DMS53 (cell line): Measurements from ENCODE around the gene CES2.
"Not testable (repeated sequence)": the region's sequence is repeated elsewhere in the genome, so short reads cannot be mapped to it uniquely, and the experiment has no call there.

ENCODE experiments used
- DNase-seq: peaks from one replicate; lab custom pipeline; 2025; lab: John Stamatoyannopoulos, UW

Gene CES2

GRCh38 chr16:66919569-66920298 lies 15.6 kb upstream of the CES2 start:
- DNase-seq: no peak

GRCh38 chr16:66920299-66920590 lies 15.1 kb upstream of the CES2 start:
- no peak for DNase-seq

- no peak for DNase-seq
Observed at GRCh38 chr16:66920924-66921680, 14.2 kb upstream of the CES2 start.

GRCh38 chr16:66921729-66922450 lies 13.4 kb upstream of the CES2 start:
- no peak for DNase-seq

GRCh38 chr16:66923247-66923731 lies 12.0 kb upstream of the CES2 start:
- DNase-seq: peak; percentile 24

GRCh38 chr16:66923866-66924265 lies 11.4 kb upstream of the CES2 start:
- peak; percentile 50 for DNase-seq

GRCh38 chr16:66924527-66925321 lies 10.6 kb upstream of the CES2 start:
- peak; percentile 69 for DNase-seq

- DNase-seq: peak; percentile 27
Observed at GRCh38 chr16:66925322-66925840, 9.9 kb upstream of the CES2 start, which contains the start of gene RRAD. Gene RRAD (minus strand): TSS chr16:66925535. CDS start chr16:66925179, 356 bp downstream.

GRCh38 chr16:66926171-66926947 lies 9.0 kb upstream of the CES2 start:
- DNase-seq: peak; percentile 13

- peak; percentile 73 for DNase-seq
Observed at GRCh38 chr16:66926961-66927436, 8.3 kb upstream of the CES2 start.

GRCh38 chr16:66927918-66928649 lies 7.2 kb upstream of the CES2 start:
- peak; percentile 44 for DNase-seq

GRCh38 chr16:66928702-66929388 lies 6.5 kb upstream of the CES2 start:
- DNase-seq: peak; percentile 46

GRCh38 chr16:66930189-66930588 lies 5.1 kb upstream of the CES2 start:
- DNase-seq: peak; percentile 66

- no peak for DNase-seq
Observed at GRCh38 chr16:66931665-66932064, 3.7 kb upstream of the CES2 start.

- no peak for DNase-seq
Observed at GRCh38 chr16:66932076-66932475, 3.2 kb upstream of the CES2 start.

- DNase-seq: peak; percentile 85
Observed at GRCh38 chr16:66933776-66934137, 1.6 kb upstream of the CES2 start.

- DNase-seq: peak; percentile 91
Observed at GRCh38 chr16:66934138-66934838, 1.0 kb upstream of the CES2 start, which contains the start of gene CIAO2B. Gene CIAO2B (minus strand): TSS chr16:66934402. CDS start chr16:66934364, 38 bp downstream.

GRCh38 chr16:66934839-66935313 lies 440 bp upstream of the CES2 start:
- not testable (repeated sequence) for DNase-seq
